ENCODE data around the gene PITPNC1. TPM values are rescaled to one million over a fixed set of nuclear protein-coding genes. Genes with fewer than 3 reads are reported as not detected.
A peak's percentile ranks its signal among the peaks of the same experiment; 100 is the strongest.
"Not testable (repeated sequence)": the region's sequence is repeated elsewhere in the genome, so short reads cannot be mapped to it uniquely, and the experiment has no call there.

Gene PITPNC1
- total RNA-seq, 1 donor from 2014 or later, result 19.3 TPM

- Mint-ChIP-seq H3K4me1 (peaks cover 18% of the 10 kb centered on the region), H3K4me3 (no peak overlapping the region), H3K9me3 (peaks cover 8% of the 10 kb centered on the region), H3K27me3 (no peaks in the 10 kb centered on the region), H3K27ac (no peak overlapping the region), H3K36me3 (ENCODE audit: low read depth) (peaks cover 3% of the 10 kb centered on the region)
- ChIA-PET CTCF (no interaction called here), POLR2A (no interaction called here)
- no peak for DNase-seq
- TF ChIP-seq, protein P1, sequence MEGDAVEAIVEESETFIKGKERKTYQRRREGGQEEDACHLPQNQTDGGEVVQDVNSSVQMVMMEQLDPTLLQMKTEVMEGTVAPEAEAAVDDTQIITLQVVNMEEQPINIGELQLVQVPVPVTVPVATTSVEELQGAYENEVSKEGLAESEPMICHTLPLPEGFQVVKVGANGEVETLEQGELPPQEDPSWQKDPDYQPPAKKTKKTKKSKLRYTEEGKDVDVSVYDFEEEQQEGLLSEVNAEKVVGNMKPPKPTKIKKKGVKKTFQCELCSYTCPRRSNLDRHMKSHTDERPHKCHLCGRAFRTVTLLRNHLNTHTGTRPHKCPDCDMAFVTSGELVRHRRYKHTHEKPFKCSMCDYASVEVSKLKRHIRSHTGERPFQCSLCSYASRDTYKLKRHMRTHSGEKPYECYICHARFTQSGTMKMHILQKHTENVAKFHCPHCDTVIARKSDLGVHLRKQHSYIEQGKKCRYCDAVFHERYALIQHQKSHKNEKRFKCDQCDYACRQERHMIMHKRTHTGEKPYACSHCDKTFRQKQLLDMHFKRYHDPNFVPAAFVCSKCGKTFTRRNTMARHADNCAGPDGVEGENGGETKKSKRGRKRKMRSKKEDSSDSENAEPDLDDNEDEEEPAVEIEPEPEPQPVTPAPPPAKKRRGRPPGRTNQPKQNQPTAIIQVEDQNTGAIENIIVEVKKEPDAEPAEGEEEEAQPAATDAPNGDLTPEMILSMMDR (IDR thresholded peaks at IDR 0.05), result no peak
- intact Hi-C loops (cut with micrococcal nuclease), result no loop called here
- no peak for ATAC-seq (ENCODE audit: low read depth)
These were observed 134.7 kb downstream of the PITPNC1 start for GRCh38 chr17:67511804-67512203.

- H3K4me1 Mint-ChIP-seq, result peaks cover 22% of the 10 kb centered on the region
- POLR2A ChIA-PET, result no interaction called here
- no peak for DNase-seq
- H3K4me3 Mint-ChIP-seq, result no peak overlapping the region
- TF ChIP-seq, protein P1 (IDR thresholded peaks at IDR 0.05), result no peak
- CTCF ChIA-PET, result no interaction called here
- no peaks in the 10 kb centered on the region for H3K36me3 Mint-ChIP-seq (ENCODE audit: low read depth)
- intact Hi-C loops (cut with micrococcal nuclease), result no loop called here
- no peaks in the 10 kb centered on the region for H3K27me3 Mint-ChIP-seq
- no peaks in the 10 kb centered on the region for H3K9me3 Mint-ChIP-seq
- ATAC-seq (ENCODE audit: low read depth), result peak; percentile 18
- H3K27ac Mint-ChIP-seq, result no peak overlapping the region
These were observed 137.9 kb downstream of the PITPNC1 start for GRCh38 chr17:67514998-67515397.

- TF ChIP-seq, protein P1 (IDR thresholded peaks at IDR 0.05), result no peak
- DNase-seq (no peak), ATAC-seq (ENCODE audit: low read depth) (no peak)
- POLR2A ChIA-PET, result no interaction called here
- Mint-ChIP-seq H3K4me1 (peaks cover 28% of the 10 kb centered on the region), H3K27me3 (no peaks in the 10 kb centered on the region), H3K36me3 (ENCODE audit: low read depth) (no peaks in the 10 kb centered on the region), H3K27ac (peak overlapping the region; percentile 44), H3K9me3 (no peaks in the 10 kb centered on the region), H3K4me3 (no peak overlapping the region)
- intact Hi-C loops (cut with micrococcal nuclease), result no loop called here
- CTCF ChIA-PET, result no interaction called here
These were observed 138.5 kb downstream of the PITPNC1 start for GRCh38 chr17:67515490-67516083.

DNA sequence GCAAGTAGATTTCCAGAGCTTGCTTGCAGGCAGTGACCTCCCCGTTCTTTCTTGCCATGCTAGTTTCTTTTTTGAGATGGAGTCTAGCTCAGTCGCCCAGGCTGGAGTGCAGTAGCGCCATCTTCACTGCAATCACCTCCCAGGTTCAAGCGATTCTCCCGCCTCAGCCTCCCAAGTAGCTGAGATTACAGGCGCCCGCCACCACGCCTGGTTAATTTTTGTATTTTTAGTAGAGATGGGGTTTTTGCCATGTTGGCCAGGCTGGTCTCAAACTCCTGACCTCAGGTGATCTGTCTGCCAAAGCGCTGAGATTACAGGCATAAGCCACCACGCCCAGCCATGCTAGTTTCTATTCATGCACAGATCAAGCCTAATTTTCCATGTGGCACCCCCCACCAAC lies 139.5 kb downstream of the PITPNC1 start:
- intact Hi-C loops (cut with micrococcal nuclease); H3K27me3 Mint-ChIP-seq; ATAC-seq (ENCODE audit: low read depth); CTCF ChIA-PET; H3K4me3 Mint-ChIP-seq; POLR2A ChIA-PET; H3K9me3 Mint-ChIP-seq; DNase-seq; H3K36me3 Mint-ChIP-seq (ENCODE audit: low read depth); H3K27ac Mint-ChIP-seq: not testable (repeated sequence)
- peaks cover 33% of the 10 kb centered on the region for H3K4me1 Mint-ChIP-seq

GRCh38 chr17:67517325-67517724 lies 140.2 kb downstream of the PITPNC1 start:
- no peaks in the 10 kb centered on the region for H3K27me3 Mint-ChIP-seq
- CTCF ChIA-PET, result no interaction called here
- no peaks in the 10 kb centered on the region for H3K36me3 Mint-ChIP-seq (ENCODE audit: low read depth)
- intact Hi-C loops (cut with micrococcal nuclease), result no loop called here
- TF ChIP-seq, protein P1 (IDR thresholded peaks at IDR 0.05), result no peak
- no peaks in the 10 kb centered on the region for H3K9me3 Mint-ChIP-seq
- POLR2A ChIA-PET, result no interaction called here
- ATAC-seq (ENCODE audit: low read depth) (no peak), DNase-seq (no peak)
- no peak overlapping the region for H3K4me3 Mint-ChIP-seq
- peaks cover 33% of the 10 kb centered on the region for H3K4me1 Mint-ChIP-seq
- H3K27ac Mint-ChIP-seq, result no peak overlapping the region

DNA sequence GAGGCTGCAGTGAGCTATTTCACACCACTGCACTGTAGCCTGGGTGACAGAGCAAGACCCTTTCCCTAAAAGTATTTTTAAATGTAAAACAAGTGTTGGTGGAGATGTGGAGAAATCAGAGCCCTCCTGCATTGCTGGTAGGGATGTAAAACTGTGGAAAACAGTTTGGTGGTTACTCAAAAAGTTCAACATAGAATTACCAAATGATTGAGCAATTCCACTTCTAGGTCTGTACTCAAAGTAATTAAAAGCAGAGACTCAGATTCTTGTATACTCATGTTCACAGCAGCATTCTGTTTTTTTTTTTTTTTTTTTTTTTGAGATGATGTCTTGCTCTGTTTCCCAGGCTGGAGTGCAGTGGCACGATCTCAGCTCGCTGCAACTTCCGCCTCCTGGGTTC lies 141.8 kb downstream of the PITPNC1 start:
- POLR2A ChIA-PET, result interaction anchor here (0.7 kb wide), 1 partner anchor 8 kb away, joined by 6 read pairs; no protein-coding TSS in a partner anchor
- Mint-ChIP-seq H3K4me1 (peaks cover 31% of the 10 kb centered on the region), H3K27ac (no peak overlapping the region)

More for the DNA sequence above, 141.8 kb downstream of the PITPNC1 start:
- Mint-ChIP-seq H3K36me3 (ENCODE audit: low read depth) (no peaks in the 10 kb centered on the region), H3K4me3 (no peak overlapping the region), H3K27me3 (no peaks in the 10 kb centered on the region), H3K9me3 (no peaks in the 10 kb centered on the region)
- CTCF ChIA-PET, result no interaction called here
- TF ChIP-seq, protein P1 (IDR thresholded peaks at IDR 0.05), result no peak
- no peak for ATAC-seq (ENCODE audit: low read depth)
- no peak for DNase-seq
- intact Hi-C loops (cut with micrococcal nuclease), result no loop called here
